ENCODE results near the gene SPP1. TPM values are rescaled to one million over a fixed set of nuclear protein-coding genes. Genes with fewer than 3 reads are reported as not detected.

SPP1 gene
- total and polyA plus RNA-seq, 2 donors: 44.2 to 64.8 TPM

DNA sequence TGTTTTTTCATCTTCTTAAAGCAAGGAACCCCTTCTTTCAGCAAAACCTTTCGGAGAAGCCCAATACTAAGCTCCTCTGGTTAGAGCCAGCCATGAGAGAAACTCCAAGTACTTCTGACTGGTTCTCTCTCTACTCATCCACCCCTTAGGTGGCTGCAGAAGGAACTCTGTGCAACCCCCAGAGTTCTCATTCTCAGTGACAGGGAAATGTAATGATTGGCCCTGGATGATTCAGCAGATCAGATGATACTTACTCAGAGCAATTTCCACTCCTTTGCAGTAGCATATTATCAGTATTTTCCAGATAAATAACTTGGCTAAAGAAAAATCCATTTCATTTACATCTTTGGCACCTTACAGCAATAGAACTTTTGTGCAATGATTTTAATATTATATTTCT, 3.2 kb downstream of the SPP1 start:
- Histone ChIP-seq H3K4me3 (ENCODE audit: low read length in 2 of 2) (no peak overlapping the region), H3K36me3 (ENCODE audit: control insufficient read depth in 2 of 2, insufficient read depth in 2 of 2, low read length in 1 of 2) (no peaks in the 10 kb centered on the region), H3K27me3 (ENCODE audit: control insufficient read depth in 2 of 2, insufficient read depth in 1 of 2, low read length in 1 of 2) (peaks cover 0 to 6% of the 10 kb centered on the region in 2 donors), H3K9me3 (ENCODE audit: control insufficient read depth in 2 of 2, insufficient read depth in 1 of 2, low read length in 1 of 2) (no peaks in the 10 kb centered on the region), H3K27ac (ENCODE audit: low read depth in 1 of 2, low read length in 1 of 2) (no peak overlapping the region), H3K4me1 (ENCODE audit: control insufficient read depth in 2 of 2, insufficient read depth in 2 of 2, low read length in 2 of 2) (peaks cover 0 to 5% of the 10 kb centered on the region in 2 donors)
- DNase-seq (ENCODE audit: low read depth in 6 of 9, low spot score in 9 of 9): no peak
- WGBS: 100% methylated on average over 1 of the region's 1 CpG

DNA sequence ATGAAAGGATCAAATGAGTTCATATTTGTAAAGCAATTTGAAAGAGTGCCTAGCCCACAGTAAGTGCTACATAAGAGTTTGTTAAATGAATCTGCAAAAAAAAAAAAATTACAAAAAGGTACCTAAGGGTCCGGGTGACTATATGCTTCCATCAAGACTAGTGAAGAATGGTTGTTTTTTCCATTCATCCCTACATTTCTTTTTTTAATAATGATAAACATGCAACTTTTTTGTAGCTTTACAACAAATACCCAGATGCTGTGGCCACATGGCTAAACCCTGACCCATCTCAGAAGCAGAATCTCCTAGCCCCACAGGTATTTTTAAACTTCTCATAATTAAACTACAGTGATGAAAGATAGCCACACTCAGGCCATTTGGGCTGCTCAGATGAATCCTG, 4.3 kb downstream of the SPP1 start:
- no peak for DNase-seq (ENCODE audit: low read depth in 6 of 9, low spot score in 9 of 9)
- Histone ChIP-seq H3K4me3 (ENCODE audit: low read length in 2 of 2) (no peak overlapping the region), H3K36me3 (ENCODE audit: control insufficient read depth in 2 of 2, insufficient read depth in 2 of 2, low read length in 1 of 2) (no peaks in the 10 kb centered on the region), H3K4me1 (ENCODE audit: control insufficient read depth in 2 of 2, insufficient read depth in 2 of 2, low read length in 2 of 2) (peaks cover 0 to 5% of the 10 kb centered on the region in 2 donors), H3K27ac (ENCODE audit: low read depth in 1 of 2, low read length in 1 of 2) (no peak overlapping the region), H3K9me3 (ENCODE audit: control insufficient read depth in 2 of 2, insufficient read depth in 1 of 2, low read length in 1 of 2) (no peaks in the 10 kb centered on the region), H3K27me3 (ENCODE audit: control insufficient read depth in 2 of 2, insufficient read depth in 1 of 2, low read length in 1 of 2) (peaks cover 0 to 5% of the 10 kb centered on the region in 2 donors)
- 98% methylated on average over 1 of the region's 1 CpG for WGBS

DNA sequence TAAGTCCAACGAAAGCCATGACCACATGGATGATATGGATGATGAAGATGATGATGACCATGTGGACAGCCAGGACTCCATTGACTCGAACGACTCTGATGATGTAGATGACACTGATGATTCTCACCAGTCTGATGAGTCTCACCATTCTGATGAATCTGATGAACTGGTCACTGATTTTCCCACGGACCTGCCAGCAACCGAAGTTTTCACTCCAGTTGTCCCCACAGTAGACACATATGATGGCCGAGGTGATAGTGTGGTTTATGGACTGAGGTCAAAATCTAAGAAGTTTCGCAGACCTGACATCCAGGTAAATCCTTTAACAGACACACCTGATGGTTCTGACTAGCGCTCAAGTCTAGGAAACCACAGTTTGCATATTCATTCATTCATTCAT, 6.0 kb downstream of the SPP1 start:
- H3K27me3 ChIP-seq (ENCODE audit: control insufficient read depth in 2 of 2, insufficient read depth in 1 of 2, low read length in 1 of 2): no peaks in the 10 kb centered on the region
- H3K9me3 ChIP-seq (ENCODE audit: control insufficient read depth in 2 of 2, insufficient read depth in 1 of 2, low read length in 1 of 2): no peaks in the 10 kb centered on the region
- no peak overlapping the region for H3K27ac ChIP-seq (ENCODE audit: low read depth in 1 of 2, low read length in 1 of 2)
- no peaks in the 10 kb centered on the region for H3K36me3 ChIP-seq (ENCODE audit: control insufficient read depth in 2 of 2, insufficient read depth in 2 of 2, low read length in 1 of 2)
- H3K4me1 ChIP-seq (ENCODE audit: control insufficient read depth in 2 of 2, insufficient read depth in 2 of 2, low read length in 2 of 2): no peaks in the 10 kb centered on the region
- no peak for DNase-seq (ENCODE audit: low read depth in 6 of 9, low spot score in 9 of 9)
- 97% methylated on average over 8 of the region's 8 CpGs for WGBS
- no peak overlapping the region for H3K4me3 ChIP-seq (ENCODE audit: low read length in 2 of 2)

DNA sequence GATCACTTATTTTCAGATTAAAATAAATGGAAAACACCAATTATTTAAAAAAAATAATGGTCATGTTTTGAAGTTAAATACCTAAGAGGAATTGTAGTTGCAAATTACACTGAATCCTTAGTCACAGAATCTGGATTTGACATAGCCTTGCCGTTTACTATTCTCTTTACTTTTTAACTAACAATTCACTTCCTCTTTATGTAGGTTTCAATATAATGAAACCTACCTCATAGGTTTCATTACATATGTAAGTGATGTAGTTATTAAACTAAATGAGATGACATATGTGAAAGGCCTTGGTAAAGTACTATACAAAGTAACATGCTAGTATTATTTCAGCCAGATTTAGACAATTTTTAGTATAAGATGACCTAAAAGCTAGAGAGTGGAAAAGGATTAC, 6.5 kb downstream of the SPP1 start:
- H3K27me3 ChIP-seq (ENCODE audit: control insufficient read depth in 2 of 2, insufficient read depth in 1 of 2, low read length in 1 of 2): no peaks in the 10 kb centered on the region
- no peak overlapping the region for H3K4me3 ChIP-seq (ENCODE audit: low read length in 2 of 2)
- H3K36me3 ChIP-seq (ENCODE audit: control insufficient read depth in 2 of 2, insufficient read depth in 2 of 2, low read length in 1 of 2): no peaks in the 10 kb centered on the region
- no peak for DNase-seq (ENCODE audit: low read depth in 6 of 9, low spot score in 9 of 9)
- 84% methylated on average over 1 of the region's 1 CpG for WGBS
- no peaks in the 10 kb centered on the region for H3K4me1 ChIP-seq (ENCODE audit: control insufficient read depth in 2 of 2, insufficient read depth in 2 of 2, low read length in 2 of 2)
- no peaks in the 10 kb centered on the region for H3K9me3 ChIP-seq (ENCODE audit: control insufficient read depth in 2 of 2, insufficient read depth in 1 of 2, low read length in 1 of 2)
- H3K27ac ChIP-seq (ENCODE audit: low read depth in 1 of 2, low read length in 1 of 2): no peak overlapping the region

DNA sequence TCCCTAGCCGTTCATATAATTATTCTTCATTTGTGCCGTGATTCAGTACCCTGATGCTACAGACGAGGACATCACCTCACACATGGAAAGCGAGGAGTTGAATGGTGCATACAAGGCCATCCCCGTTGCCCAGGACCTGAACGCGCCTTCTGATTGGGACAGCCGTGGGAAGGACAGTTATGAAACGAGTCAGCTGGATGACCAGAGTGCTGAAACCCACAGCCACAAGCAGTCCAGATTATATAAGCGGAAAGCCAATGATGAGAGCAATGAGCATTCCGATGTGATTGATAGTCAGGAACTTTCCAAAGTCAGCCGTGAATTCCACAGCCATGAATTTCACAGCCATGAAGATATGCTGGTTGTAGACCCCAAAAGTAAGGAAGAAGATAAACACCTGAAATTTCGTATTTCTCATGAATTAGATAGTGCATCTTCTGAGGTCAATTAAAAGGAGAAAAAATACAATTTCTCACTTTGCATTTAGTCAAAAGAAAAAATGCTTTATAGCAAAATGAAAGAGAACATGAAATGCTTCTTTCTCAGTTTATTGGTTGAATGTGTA, 7.0 kb downstream of the SPP1 start:
- DNase-seq (ENCODE audit: low read depth in 6 of 9, low spot score in 9 of 9): no peak
- WGBS: 97% methylated on average over 13 of the region's 13 CpGs
- Histone ChIP-seq H3K4me3 (ENCODE audit: low read length in 2 of 2) (no peak overlapping the region), H3K4me1 (ENCODE audit: control insufficient read depth in 2 of 2, insufficient read depth in 2 of 2, low read length in 2 of 2) (no peaks in the 10 kb centered on the region), H3K9me3 (ENCODE audit: control insufficient read depth in 2 of 2, insufficient read depth in 1 of 2, low read length in 1 of 2) (no peaks in the 10 kb centered on the region), H3K27me3 (ENCODE audit: control insufficient read depth in 2 of 2, insufficient read depth in 1 of 2, low read length in 1 of 2) (no peaks in the 10 kb centered on the region), H3K36me3 (ENCODE audit: control insufficient read depth in 2 of 2, insufficient read depth in 2 of 2, low read length in 1 of 2) (no peaks in the 10 kb centered on the region), H3K27ac (ENCODE audit: low read depth in 1 of 2, low read length in 1 of 2) (no peak overlapping the region)

DNA sequence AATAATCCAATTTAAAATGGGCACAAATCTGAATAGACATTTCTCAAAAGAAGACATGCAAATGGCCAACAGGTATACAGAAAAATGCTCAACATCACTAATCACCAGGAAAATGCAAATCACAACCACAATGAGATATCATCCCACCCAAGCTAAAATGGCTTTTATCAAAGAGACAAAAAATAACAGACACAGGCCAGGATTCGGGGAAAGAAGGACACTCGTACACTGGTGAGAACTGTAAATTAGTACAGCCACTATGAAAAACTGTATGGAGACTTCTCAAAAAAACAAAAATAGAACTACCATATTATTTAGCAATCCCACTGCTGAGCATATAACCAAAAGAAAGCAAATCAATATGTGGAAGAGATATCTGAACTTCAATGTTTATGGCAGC, 8.5 kb downstream of the SPP1 start:
- WGBS: 98% methylated on average over 2 of the region's 2 CpGs
- no peak overlapping the region for H3K27ac ChIP-seq (ENCODE audit: low read depth in 1 of 2, low read length in 1 of 2)
- no peak for DNase-seq (ENCODE audit: low read depth in 6 of 9, low spot score in 9 of 9)
- H3K9me3 ChIP-seq (ENCODE audit: control insufficient read depth in 2 of 2, insufficient read depth in 1 of 2, low read length in 1 of 2): no peaks in the 10 kb centered on the region
- H3K27me3 ChIP-seq (ENCODE audit: control insufficient read depth in 2 of 2, insufficient read depth in 1 of 2, low read length in 1 of 2): no peaks in the 10 kb centered on the region
- H3K4me3 ChIP-seq (ENCODE audit: low read length in 2 of 2): no peak overlapping the region
- no peaks in the 10 kb centered on the region for H3K36me3 ChIP-seq (ENCODE audit: control insufficient read depth in 2 of 2, insufficient read depth in 2 of 2, low read length in 1 of 2)
- H3K4me1 ChIP-seq (ENCODE audit: control insufficient read depth in 2 of 2, insufficient read depth in 2 of 2, low read length in 2 of 2): no peaks in the 10 kb centered on the region

DNA sequence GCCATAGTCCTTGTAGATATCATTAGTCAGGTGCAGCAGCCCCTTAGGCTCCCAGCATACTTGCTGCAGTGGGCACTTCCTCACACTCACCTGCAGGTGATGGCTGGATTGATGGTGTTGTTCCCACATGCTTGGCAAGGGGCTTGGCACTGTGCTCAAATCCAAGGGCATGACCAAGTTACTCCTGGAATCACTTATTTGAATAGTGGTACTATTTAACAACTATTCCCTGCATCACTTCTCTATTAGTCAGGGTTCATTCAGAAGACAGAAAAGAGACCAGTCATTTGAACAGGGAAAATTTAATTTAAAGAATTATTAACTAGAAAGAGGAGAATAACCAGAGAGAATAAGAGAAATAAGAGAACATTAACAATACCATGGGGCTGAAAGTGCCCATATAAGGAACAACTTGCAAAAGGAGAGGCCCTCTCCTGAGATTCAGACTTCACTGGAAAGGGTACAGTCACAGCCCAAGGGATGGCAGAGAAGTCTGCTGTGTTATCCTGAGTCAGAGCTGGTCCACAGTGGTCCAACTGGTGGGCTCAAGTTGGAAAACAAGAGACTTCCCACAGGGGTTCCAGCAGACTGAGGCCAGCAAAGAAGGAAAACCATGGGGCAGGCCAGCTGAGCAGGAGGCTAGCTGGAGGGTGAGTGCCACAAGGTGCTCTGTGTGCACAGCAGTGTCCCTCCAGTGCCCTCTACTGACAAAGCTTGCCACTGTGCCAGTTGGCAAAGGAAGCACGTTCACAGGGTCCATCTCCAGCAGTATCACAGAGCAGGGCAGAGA, 9.8 kb downstream of the SPP1 start:
- 6% methylated on average over 1 of the region's 1 CpG for WGBS
- no peaks in the 10 kb centered on the region for H3K36me3 ChIP-seq (ENCODE audit: control insufficient read depth in 2 of 2, insufficient read depth in 2 of 2, low read length in 1 of 2)
- H3K27ac ChIP-seq (ENCODE audit: low read depth in 1 of 2, low read length in 1 of 2): no peak overlapping the region
- H3K9me3 ChIP-seq (ENCODE audit: control insufficient read depth in 2 of 2, insufficient read depth in 1 of 2, low read length in 1 of 2): no peaks in the 10 kb centered on the region
- no peaks in the 10 kb centered on the region for H3K27me3 ChIP-seq (ENCODE audit: control insufficient read depth in 2 of 2, insufficient read depth in 1 of 2, low read length in 1 of 2)
- peak in 3 of 9 donors; percentile 25 to 55 (median 47) for DNase-seq (ENCODE audit: low read depth in 6 of 9, low spot score in 9 of 9)
- no peak overlapping the region for H3K4me3 ChIP-seq (ENCODE audit: low read length in 2 of 2)
- H3K4me1 ChIP-seq (ENCODE audit: control insufficient read depth in 2 of 2, insufficient read depth in 2 of 2, low read length in 2 of 2): no peaks in the 10 kb centered on the region

DNA sequence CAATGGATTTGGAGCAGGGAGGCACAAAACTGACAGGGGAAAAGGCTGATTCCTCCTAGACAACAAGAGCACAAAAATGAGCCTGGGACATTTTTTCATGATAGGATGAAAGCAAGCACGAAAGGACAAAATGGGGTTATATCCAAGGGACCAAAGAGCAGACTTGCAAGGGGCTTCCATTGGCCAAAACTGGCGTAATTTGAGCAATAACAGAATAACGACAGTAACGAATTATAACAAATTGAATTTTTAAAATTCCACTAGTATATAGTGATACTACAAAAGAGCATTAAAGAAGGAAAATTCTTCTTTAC, 10.3 kb downstream of the SPP1 start:
- no peak for DNase-seq (ENCODE audit: low read depth in 6 of 9, low spot score in 9 of 9)
- no peaks in the 10 kb centered on the region for H3K27me3 ChIP-seq (ENCODE audit: control insufficient read depth in 2 of 2, insufficient read depth in 1 of 2, low read length in 1 of 2)
- H3K4me1 ChIP-seq (ENCODE audit: control insufficient read depth in 2 of 2, insufficient read depth in 2 of 2, low read length in 2 of 2): no peaks in the 10 kb centered on the region
- H3K27ac ChIP-seq (ENCODE audit: low read depth in 1 of 2, low read length in 1 of 2): no peak overlapping the region
- H3K36me3 ChIP-seq (ENCODE audit: control insufficient read depth in 2 of 2, insufficient read depth in 2 of 2, low read length in 1 of 2): no peaks in the 10 kb centered on the region
- H3K4me3 ChIP-seq (ENCODE audit: low read length in 2 of 2): no peak overlapping the region
- WGBS: 93% methylated on average over 4 of the region's 4 CpGs
- H3K9me3 ChIP-seq (ENCODE audit: control insufficient read depth in 2 of 2, insufficient read depth in 1 of 2, low read length in 1 of 2): no peaks in the 10 kb centered on the region

DNA sequence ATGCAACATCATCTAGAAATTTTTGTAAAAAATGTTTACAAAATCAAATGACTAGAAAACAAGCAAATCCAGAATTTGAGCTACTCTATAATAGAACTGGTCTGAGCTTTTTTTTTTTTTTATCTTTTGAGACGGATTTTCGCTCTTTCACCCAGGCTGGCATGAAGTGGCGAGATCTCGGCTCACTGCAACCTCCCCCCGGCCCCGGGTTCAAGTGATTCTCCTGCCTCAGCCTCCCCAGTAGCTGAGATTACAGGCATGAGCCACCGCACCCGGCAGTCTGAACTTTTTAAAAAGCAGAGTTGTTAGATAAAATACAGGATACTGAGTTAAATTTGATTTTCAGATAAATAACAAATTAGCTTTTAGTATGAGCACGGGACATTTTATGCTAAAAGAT, 11.0 kb downstream of the SPP1 start:
- no peaks in the 10 kb centered on the region for H3K36me3 ChIP-seq (ENCODE audit: control insufficient read depth in 2 of 2, insufficient read depth in 2 of 2, low read length in 1 of 2)
- DNase-seq (ENCODE audit: low read depth in 6 of 9, low spot score in 9 of 9): no peak
- WGBS: 96% methylated on average over 9 of the region's 9 CpGs
- H3K27ac ChIP-seq (ENCODE audit: low read depth in 1 of 2, low read length in 1 of 2): no peak overlapping the region
- no peaks in the 10 kb centered on the region for H3K27me3 ChIP-seq (ENCODE audit: control insufficient read depth in 2 of 2, insufficient read depth in 1 of 2, low read length in 1 of 2)
- no peaks in the 10 kb centered on the region for H3K9me3 ChIP-seq (ENCODE audit: control insufficient read depth in 2 of 2, insufficient read depth in 1 of 2, low read length in 1 of 2)
- H3K4me1 ChIP-seq (ENCODE audit: control insufficient read depth in 2 of 2, insufficient read depth in 2 of 2, low read length in 2 of 2): no peaks in the 10 kb centered on the region
- no peak overlapping the region for H3K4me3 ChIP-seq (ENCODE audit: low read length in 2 of 2)

Data from thymus (tissue), 11 donors.